ENCODE measurements around the gene WDCP.
"Not testable (repeated sequence)": the region's sequence is repeated elsewhere in the genome, so short reads cannot be mapped to it uniquely, and the experiment has no call there.

Gene WDCP

GRCh38 chr2:24058564-24059271 lies 11.5 kb upstream of the WDCP start:
- DNase-seq = no peak

GRCh38 chr2:24055750-24056149 lies 8.6 kb upstream of the WDCP start:
- DNase-seq = no peak

- DNase-seq = no peak
These were observed 7.3 kb upstream of the WDCP start for GRCh38 chr2:24054366-24055010.

GRCh38 chr2:24052951-24053350 lies 5.8 kb upstream of the WDCP start:
- DNase-seq = no peak

GRCh38 chr2:24051833-24052232 lies 4.6 kb upstream of the WDCP start:
- no peak for DNase-seq

GRCh38 chr2:24050041-24050979 lies 3.1 kb upstream of the WDCP start:
- peak in 1 of 2 donors; percentile 7 for DNase-seq

GRCh38 chr2:24049485-24050021 lies 2.4 kb upstream of the WDCP start, which contains the start of gene FKBP1B:
TSS of gene FKBP1B (plus strand) at chr2:24049741. CDS start at chr2:24049850, 109 bp downstream.
- DNase-seq = peak; percentile 45 to 65

GRCh38 chr2:24048769-24049484 lies 1.7 kb upstream of the WDCP start:
- DNase-seq = no peak

GRCh38 chr2:24047703-24048033 lies 477 bp upstream of the WDCP start:
- DNase-seq = no peak

- DNase-seq = no peak
These were observed 627 bp downstream of the WDCP start for GRCh38 chr2:24046599-24046929.

- DNase-seq = no peak
These were observed 1.4 kb downstream of the WDCP start for GRCh38 chr2:24045511-24046508.

- DNase-seq = not testable (repeated sequence)
These were observed 4.1 kb downstream of the WDCP start for GRCh38 chr2:24043133-24043532.

GRCh38 chr2:24040511-24040910 lies 6.7 kb downstream of the WDCP start:
- no peak for DNase-seq

- no peak for DNase-seq
These were observed 8.2 kb downstream of the WDCP start for GRCh38 chr2:24038786-24039499.

- no peak for DNase-seq
These were observed 21.0 kb downstream of the WDCP start for GRCh38 chr2:24026233-24026632.

- DNase-seq = no peak
These were observed 22.1 kb downstream of the WDCP start for GRCh38 chr2:24024996-24025663.

GRCh38 chr2:24024018-24024417 lies 23.2 kb downstream of the WDCP start:
- DNase-seq = no peak

- no peak for DNase-seq
These were observed 24.1 kb downstream of the WDCP start for GRCh38 chr2:24022975-24023575.

- no peak for DNase-seq
These were observed 24.7 kb downstream of the WDCP start for GRCh38 chr2:24022324-24022974.
